ENCODE data around the gene KCNS3. TPM values are rescaled to one million over a fixed set of nuclear protein-coding genes. Genes with fewer than 3 reads are reported as not detected.
A peak's percentile ranks its signal among the peaks of the same experiment; 100 is the strongest.

Gene KCNS3
- total and polyA plus RNA-seq, 9 of the 15 experiments (the other 6 are each of a cell fraction or from before 2014, with no cell fraction given) = 0.01 to 0.75 (median 0.25) TPM

DNA sequence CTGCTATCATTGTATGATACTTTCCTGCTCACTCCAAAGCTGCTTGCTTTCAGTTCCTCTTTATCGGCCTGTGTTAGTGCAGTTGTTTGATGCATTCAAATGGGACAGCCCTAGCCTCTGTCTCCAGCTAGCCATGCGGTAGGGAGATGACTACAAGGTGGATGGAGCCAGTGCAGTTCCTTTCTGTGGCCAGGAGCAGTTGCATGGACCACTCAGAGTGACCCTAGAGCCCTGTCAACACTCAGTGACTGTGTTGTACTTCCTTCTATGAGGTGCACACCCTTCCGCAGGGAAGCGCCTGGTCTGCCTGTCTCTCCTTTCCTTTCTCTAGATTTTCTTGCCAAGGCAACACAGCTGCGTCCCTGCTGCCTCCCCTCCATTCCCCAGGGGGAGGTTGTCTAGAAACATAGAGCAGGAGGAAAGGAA lies 33.8 kb downstream of the KCNS3 start:
- CTCF ChIA-PET (ENCODE audit: low intra/inter-chr PET ratio) = no interaction called here
- no TSS peak for BruUV-seq (replicated peaks)
- TF ChIP-seq, protein P1, sequence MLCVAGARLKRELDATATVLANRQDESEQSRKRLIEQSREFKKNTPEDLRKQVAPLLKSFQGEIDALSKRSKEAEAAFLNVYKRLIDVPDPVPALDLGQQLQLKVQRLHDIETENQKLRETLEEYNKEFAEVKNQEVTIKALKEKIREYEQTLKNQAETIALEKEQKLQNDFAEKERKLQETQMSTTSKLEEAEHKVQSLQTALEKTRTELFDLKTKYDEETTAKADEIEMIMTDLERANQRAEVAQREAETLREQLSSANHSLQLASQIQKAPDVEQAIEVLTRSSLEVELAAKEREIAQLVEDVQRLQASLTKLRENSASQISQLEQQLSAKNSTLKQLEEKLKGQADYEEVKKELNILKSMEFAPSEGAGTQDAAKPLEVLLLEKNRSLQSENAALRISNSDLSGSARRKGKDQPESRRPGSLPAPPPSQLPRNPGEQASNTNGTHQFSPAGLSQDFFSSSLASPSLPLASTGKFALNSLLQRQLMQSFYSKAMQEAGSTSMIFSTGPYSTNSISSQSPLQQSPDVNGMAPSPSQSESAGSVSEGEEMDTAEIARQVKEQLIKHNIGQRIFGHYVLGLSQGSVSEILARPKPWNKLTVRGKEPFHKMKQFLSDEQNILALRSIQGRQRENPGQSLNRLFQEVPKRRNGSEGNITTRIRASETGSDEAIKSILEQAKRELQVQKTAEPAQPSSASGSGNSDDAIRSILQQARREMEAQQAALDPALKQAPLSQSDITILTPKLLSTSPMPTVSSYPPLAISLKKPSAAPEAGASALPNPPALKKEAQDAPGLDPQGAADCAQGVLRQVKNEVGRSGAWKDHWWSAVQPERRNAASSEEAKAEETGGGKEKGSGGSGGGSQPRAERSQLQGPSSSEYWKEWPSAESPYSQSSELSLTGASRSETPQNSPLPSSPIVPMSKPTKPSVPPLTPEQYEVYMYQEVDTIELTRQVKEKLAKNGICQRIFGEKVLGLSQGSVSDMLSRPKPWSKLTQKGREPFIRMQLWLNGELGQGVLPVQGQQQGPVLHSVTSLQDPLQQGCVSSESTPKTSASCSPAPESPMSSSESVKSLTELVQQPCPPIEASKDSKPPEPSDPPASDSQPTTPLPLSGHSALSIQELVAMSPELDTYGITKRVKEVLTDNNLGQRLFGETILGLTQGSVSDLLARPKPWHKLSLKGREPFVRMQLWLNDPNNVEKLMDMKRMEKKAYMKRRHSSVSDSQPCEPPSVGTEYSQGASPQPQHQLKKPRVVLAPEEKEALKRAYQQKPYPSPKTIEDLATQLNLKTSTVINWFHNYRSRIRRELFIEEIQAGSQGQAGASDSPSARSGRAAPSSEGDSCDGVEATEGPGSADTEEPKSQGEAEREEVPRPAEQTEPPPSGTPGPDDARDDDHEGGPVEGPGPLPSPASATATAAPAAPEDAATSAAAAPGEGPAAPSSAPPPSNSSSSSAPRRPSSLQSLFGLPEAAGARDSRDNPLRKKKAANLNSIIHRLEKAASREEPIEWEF (CRISPR knock-in tag; IDR thresholded peaks at IDR 0.05) = no peak
- TF ChIP-seq, protein P2, sequence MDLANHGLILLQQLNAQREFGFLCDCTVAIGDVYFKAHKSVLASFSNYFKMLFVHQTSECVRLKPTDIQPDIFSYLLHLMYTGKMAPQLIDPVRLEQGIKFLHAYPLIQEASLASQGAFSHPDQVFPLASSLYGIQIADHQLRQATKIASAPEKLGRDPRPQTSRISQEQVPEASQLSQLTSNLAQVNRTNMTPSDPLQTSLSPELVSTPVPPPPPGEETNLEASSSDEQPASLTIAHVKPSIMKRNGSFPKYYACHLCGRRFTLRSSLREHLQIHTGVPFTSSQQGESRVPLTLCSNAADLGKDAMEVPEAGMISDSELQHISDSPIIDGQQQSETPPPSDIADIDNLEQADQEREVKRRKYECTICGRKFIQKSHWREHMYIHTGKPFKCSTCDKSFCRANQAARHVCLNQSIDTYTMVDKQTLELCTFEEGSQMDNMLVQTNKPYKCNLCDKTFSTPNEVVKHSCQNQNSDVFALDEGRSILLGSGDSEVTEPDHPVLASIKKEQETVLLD (IDR thresholded peaks at IDR 0.05) = no peak
- TF ChIP-seq SPI1 (IDR thresholded peaks at IDR 0.05; ENCODE audit: borderline replicate concordance, low read depth, low read length) (peak; percentile 10; the same call in 1 of the 2 replicates), NR2C1 (IDR thresholded peaks at IDR 0.05) (no peak), NR2C1 (tag; IDR thresholded peaks at IDR 0.05) (no peak)
- TF ChIP-seq, protein P3, sequence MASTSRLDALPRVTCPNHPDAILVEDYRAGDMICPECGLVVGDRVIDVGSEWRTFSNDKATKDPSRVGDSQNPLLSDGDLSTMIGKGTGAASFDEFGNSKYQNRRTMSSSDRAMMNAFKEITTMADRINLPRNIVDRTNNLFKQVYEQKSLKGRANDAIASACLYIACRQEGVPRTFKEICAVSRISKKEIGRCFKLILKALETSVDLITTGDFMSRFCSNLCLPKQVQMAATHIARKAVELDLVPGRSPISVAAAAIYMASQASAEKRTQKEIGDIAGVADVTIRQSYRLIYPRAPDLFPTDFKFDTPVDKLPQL (IDR thresholded peaks at IDR 0.05; ENCODE audit: extremely low read depth, insufficient read length) = no peak
- H3K4me2 ChIP-seq (ENCODE audit: insufficient read depth, low read length) = no peak overlapping the region
- H3K4me3 ChIP-seq = no peak overlapping the region
- H3K9me3 ChIP-seq (replicated peaks; ENCODE audit: control insufficient read depth, insufficient read depth, low read depth, low read length) = no peaks in the 10 kb centered on the region
- WGBS (ENCODE audit: insufficient coverage, low coverage, missing lambda C conversion rate) = 0% methylated on average over 5 of the region's 5 CpGs
- intact Hi-C loops (cut with micrococcal nuclease) (no loop called here), in situ Hi-C loops (cut with MboI) (no loop called here)
- no peaks in the 10 kb centered on the region for H4K20me1 ChIP-seq (replicated peaks; ENCODE audit: control insufficient read depth, insufficient read depth, low read length)
- no peaks in the 10 kb centered on the region for H3K79me2 ChIP-seq (ENCODE audit: control insufficient read depth, insufficient read depth, low read length)
- no peak overlapping the region for H2AFZ ChIP-seq (ENCODE audit: low read depth, low read length)
- no peak for FAIRE-seq
- no peak for ATAC-seq
- POLR2A ChIA-PET = no interaction called here
- no peaks in the 10 kb centered on the region for H3K9me1 ChIP-seq (ENCODE audit: control insufficient read depth, insufficient read depth, low read length)
- no peaks in the 10 kb centered on the region; a peak in 1 of 5 replicates for H3K4me1 ChIP-seq (replicated peaks in 1 of 2; ENCODE audit: control insufficient read depth in 2 of 2, insufficient read depth in 2 of 2, low read length in 2 of 2)
- H3K27me3 ChIP-seq (ENCODE audit: control insufficient read depth in 2 of 2, insufficient read depth in 2 of 2, low read length in 2 of 2) = no peaks in the 10 kb centered on the region
- DNase-seq (ENCODE audit: extremely low read depth in 1 of 4, low spot score in 3 of 4) = no peak
- no peak overlapping the region for H3K27ac ChIP-seq (ENCODE audit: extremely low read depth, low read depth, low read length)
- H3K9ac ChIP-seq (ENCODE audit: insufficient read depth in 1 of 2, low read depth in 2 of 2, low read length in 2 of 2) = no peak overlapping the region
- no peaks in the 10 kb centered on the region for H3K36me3 ChIP-seq (ENCODE audit: control insufficient read depth, insufficient read depth, low read length)
